ENCODE results near the gene ZNF775.

Gene ZNF775

DNA sequence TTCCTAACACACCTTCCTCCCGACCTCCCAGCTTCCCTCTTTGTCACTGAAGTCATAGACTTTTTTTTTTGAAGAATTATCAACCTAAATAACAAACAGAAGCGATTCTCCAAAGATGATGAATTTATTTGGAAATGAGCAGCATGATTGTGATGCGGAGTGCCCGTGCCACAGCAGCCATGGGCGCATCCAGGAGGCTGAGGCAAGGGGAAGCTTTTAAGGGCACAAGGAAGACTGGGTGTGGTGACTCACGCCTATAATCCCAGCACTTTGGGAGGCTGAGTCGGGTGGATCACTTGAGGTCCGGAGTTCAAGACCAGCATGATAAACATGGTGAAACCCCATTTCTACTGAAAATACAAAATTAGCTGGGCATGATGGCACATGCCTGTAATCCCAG lies 55.1 kb downstream of the ZNF775 start:
- H3K4me3 ChIP-seq (replicated peaks; ENCODE audit: insufficient read depth, low read length): no peak overlapping the region
- no peak overlapping the region for H3K27ac ChIP-seq (replicated peaks)
- DNase-seq (ENCODE audit: low read depth in 1 of 2, low spot score in 1 of 2): no peak
- TF ChIP-seq POLR2AphosphoS5 (IDR thresholded peaks at IDR 0.05; ENCODE audit: low read depth) (no peak), REST (IDR thresholded peaks at IDR 0.05; ENCODE audit: insufficient replicate concordance, low read depth) (no peak), GABPA (IDR thresholded peaks at IDR 0.05; ENCODE audit: low read depth) (no peak), SPI1 (IDR thresholded peaks at IDR 0.05; ENCODE audit: borderline replicate concordance, low read depth) (no peak)
- TF ChIP-seq, protein P1, sequence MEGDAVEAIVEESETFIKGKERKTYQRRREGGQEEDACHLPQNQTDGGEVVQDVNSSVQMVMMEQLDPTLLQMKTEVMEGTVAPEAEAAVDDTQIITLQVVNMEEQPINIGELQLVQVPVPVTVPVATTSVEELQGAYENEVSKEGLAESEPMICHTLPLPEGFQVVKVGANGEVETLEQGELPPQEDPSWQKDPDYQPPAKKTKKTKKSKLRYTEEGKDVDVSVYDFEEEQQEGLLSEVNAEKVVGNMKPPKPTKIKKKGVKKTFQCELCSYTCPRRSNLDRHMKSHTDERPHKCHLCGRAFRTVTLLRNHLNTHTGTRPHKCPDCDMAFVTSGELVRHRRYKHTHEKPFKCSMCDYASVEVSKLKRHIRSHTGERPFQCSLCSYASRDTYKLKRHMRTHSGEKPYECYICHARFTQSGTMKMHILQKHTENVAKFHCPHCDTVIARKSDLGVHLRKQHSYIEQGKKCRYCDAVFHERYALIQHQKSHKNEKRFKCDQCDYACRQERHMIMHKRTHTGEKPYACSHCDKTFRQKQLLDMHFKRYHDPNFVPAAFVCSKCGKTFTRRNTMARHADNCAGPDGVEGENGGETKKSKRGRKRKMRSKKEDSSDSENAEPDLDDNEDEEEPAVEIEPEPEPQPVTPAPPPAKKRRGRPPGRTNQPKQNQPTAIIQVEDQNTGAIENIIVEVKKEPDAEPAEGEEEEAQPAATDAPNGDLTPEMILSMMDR (IDR thresholded peaks at IDR 0.05; ENCODE audit: insufficient read depth, low read length): no peak
- no peaks in the 10 kb centered on the region for H3K27me3 ChIP-seq (ENCODE audit: insufficient read depth, poor library complexity, severe bottlenecking)

GRCh38 chr7:150435047-150435389 lies 55.9 kb downstream of the ZNF775 start:
- peak in 1 of 2 experiments; percentile 32 for DNase-seq (ENCODE audit: low read depth in 1 of 2, low spot score in 1 of 2)
- no peak overlapping the region; the same call in 1 of the 2 replicates for H3K27ac ChIP-seq (replicated peaks)
- no peak overlapping the region for H3K4me3 ChIP-seq (replicated peaks; ENCODE audit: insufficient read depth, low read length)
- TF ChIP-seq REST (IDR thresholded peaks at IDR 0.05; ENCODE audit: insufficient replicate concordance, low read depth) (no peak), SPI1 (IDR thresholded peaks at IDR 0.05; ENCODE audit: borderline replicate concordance, low read depth) (no peak), GABPA (IDR thresholded peaks at IDR 0.05; ENCODE audit: low read depth) (no peak), POLR2AphosphoS5 (IDR thresholded peaks at IDR 0.05; ENCODE audit: low read depth) (no peak)
- TF ChIP-seq, protein P1 (IDR thresholded peaks at IDR 0.05; ENCODE audit: insufficient read depth, low read length): no peak
- no peaks in the 10 kb centered on the region for H3K27me3 ChIP-seq (ENCODE audit: insufficient read depth, poor library complexity, severe bottlenecking)

DNA sequence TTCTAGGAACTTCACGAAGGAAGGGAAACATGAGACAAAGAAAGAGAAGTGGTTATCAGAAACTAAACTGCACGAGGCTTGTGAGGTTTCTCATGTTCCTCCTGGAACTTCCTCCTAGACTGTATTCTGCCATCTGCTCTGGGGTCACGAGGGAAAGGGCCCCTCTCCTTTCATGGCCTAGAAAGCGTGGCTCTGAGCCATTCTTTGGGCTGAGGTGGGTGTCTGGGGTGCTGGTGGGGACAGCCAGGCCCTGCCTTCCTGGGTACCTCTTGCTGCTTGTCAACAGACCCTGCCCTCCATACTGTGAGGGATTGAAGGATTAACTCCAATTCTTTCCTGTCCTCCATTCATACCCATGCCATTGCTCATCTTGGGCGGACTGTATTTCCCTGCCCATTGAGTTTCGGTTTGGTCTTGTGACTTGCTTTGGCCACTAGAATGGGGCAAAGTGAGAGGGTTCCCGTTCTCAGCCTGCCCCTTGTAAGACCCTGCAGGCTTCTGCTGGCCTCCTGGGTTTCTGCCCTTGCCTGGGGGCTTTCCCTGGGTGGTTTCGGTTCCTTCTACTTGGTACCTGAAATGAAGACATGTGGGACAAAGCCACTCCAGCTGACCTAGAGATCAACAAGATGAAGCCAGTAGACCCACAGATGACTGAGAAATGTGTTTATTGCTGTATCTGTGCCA lies 56.4 kb downstream of the ZNF775 start:
- no peaks in the 10 kb centered on the region for H3K27me3 ChIP-seq (ENCODE audit: insufficient read depth, poor library complexity, severe bottlenecking)
- TF ChIP-seq, protein P1 (IDR thresholded peaks at IDR 0.05; ENCODE audit: insufficient read depth, low read length): no peak
- TF ChIP-seq GABPA (IDR thresholded peaks at IDR 0.05; ENCODE audit: low read depth) (no peak), SPI1 (IDR thresholded peaks at IDR 0.05; ENCODE audit: borderline replicate concordance, low read depth) (peak; percentile 84), POLR2AphosphoS5 (IDR thresholded peaks at IDR 0.05; ENCODE audit: low read depth) (peak; percentile 80; the same call in 1 of the 2 replicates)

More for the DNA sequence above, 56.4 kb downstream of the ZNF775 start:
- H3K27ac ChIP-seq (replicated peaks): peak overlapping the region; percentile 32; the same call in 1 of the 2 replicates
- peak; percentile 36 to 73 for DNase-seq (ENCODE audit: low read depth in 1 of 2, low spot score in 1 of 2)
- H3K4me3 ChIP-seq (replicated peaks; ENCODE audit: insufficient read depth, low read length): no peak overlapping the region

Data from HL-60 (cell line).